Fibroblast of lung (primary cell): Measurements from ENCODE around the gene TAC3. TPM values are rescaled to one million over a fixed set of nuclear protein-coding genes. Genes with fewer than 3 reads are reported as not detected.
"Not testable (repeated sequence)": the region's sequence is repeated elsewhere in the genome, so short reads cannot be mapped to it uniquely, and the experiment has no call there.

Experiments
- DNase-seq, 2 donors: peaks; one replicate each; pipeline versions ENCODE4 v3.0.0 to v3.0.0-alpha.2; 2010; ENCODE audit warnings: low read depth in 2 of 2
- H2AFZ ChIP-seq: 2 replicates; pipeline ENCODE4 v1.5.1; 2012; ENCODE audit warnings: low read length, control low read depth, inconsistent platforms
- H3K27ac ChIP-seq: 2 replicates; pipeline ENCODE4 v1.5.1; 2011; ENCODE audit warnings: low read length, control low read depth; ENCODE audit not compliant: insufficient read depth
- H3K27me3 ChIP-seq: 2 replicates; pipeline ENCODE4 v1.5.1; 2011; ENCODE audit warnings: mild to moderate bottlenecking, low read length; ENCODE audit not compliant: control insufficient read depth, insufficient read depth
- H3K36me3 ChIP-seq: 2 replicates; pipeline ENCODE4 v1.5.1; 2011; ENCODE audit warnings: low read length; ENCODE audit not compliant: control insufficient read depth, insufficient read depth
- H3K4me1 ChIP-seq: 2 replicates; pipeline ENCODE4 v1.5.1; 2011; ENCODE audit warnings: low read length; ENCODE audit not compliant: control insufficient read depth, insufficient read depth; ENCODE audit errors: extremely low read depth
- H3K4me2 ChIP-seq: 2 replicates; pipeline ENCODE4 v1.5.1; 2011; ENCODE audit warnings: low read length, control low read depth; ENCODE audit not compliant: insufficient read depth; ENCODE audit errors: extremely low read depth
- H3K4me3 ChIP-seq, 4 experiments: fragments of 200-600 bp in 1 of 4; sonication (generic) in 1 of 4; replicated peaks in 1 of 4; 2 replicates each; pipeline ENCODE4 v1.5.1; 2011 to 2016; ENCODE audit warnings: low read length in 4 of 4, low read depth in 3 of 4, mild to moderate bottlenecking in 3 of 4, control low read depth in 2 of 4, inconsistent platforms in 1 of 4, mixed read lengths in 1 of 4; ENCODE audit not compliant: insufficient read depth in 1 of 4; ENCODE audit errors: control extremely low read depth in 1 of 4
- H3K79me2 ChIP-seq: 2 replicates; pipeline ENCODE4 v1.5.1; 2012; ENCODE audit warnings: mild to moderate bottlenecking, low read length, inconsistent platforms; ENCODE audit not compliant: control insufficient read depth, insufficient read depth
- H3K9ac ChIP-seq: 2 replicates; pipeline ENCODE4 v1.5.1; 2011; ENCODE audit warnings: mild to moderate bottlenecking, low read length, control low read depth; ENCODE audit not compliant: insufficient read depth
- H3K9me3 ChIP-seq: 2 replicates; pipeline ENCODE4 v1.5.1; 2012; ENCODE audit warnings: low read depth, low read length; ENCODE audit not compliant: control insufficient read depth, insufficient read depth
- H4K20me1 ChIP-seq: 2 replicates; pipeline ENCODE4 v1.5.1; 2011; ENCODE audit warnings: low read length; ENCODE audit not compliant: control insufficient read depth, insufficient read depth; ENCODE audit errors: extremely low read depth
- polyA plus RNA-seq, 2 donors: library from polyadenylated mRNA; depleted of rRNA in 1 of 2; stranded (reverse) in 1 of 2; unstranded in 1 of 2; fragments of >200 nt; gene quantifications; 2 replicates each; pipeline ENCODE4 v1.2.1, GENCODE V29; 2011 to 2012; ENCODE audit warnings: missing spikeins in 1 of 2
- total RNA-seq: library from RNA; depleted of rRNA; stranded (reverse); fragments of >200 nt; gene quantifications from 2 replicates; pipeline ENCODE4 v1.2.1, GENCODE V29; 2014

TAC3 gene
- total and polyA plus RNA-seq, 2 donors (not counting 1 experiment from before 2014, with no cell fraction given): 0.17 to 0.36 TPM

DNA sequence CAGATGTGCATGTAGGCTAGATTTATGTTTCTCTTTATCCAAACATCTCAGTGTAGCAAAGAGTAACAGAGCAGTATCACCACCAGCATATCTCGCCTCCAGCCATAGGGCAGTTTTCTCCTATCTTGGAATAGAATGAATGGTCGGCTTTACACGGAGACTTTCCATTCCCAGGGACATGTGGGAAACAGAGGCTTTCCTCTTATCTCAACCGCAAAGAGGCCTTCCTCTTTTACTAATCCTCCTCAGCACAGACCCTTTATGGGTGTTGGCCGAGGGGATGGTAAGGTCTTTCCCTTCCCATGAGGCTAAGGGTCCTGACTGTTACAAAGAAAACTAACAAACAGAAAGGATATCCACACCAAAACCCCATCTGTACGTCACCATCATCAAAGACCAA, 47.4 kb downstream of the TAC3 start:
- not testable (repeated sequence) for DNase-seq, H3K36me3 ChIP-seq, H3K79me2 ChIP-seq, H3K9ac ChIP-seq, H2AFZ ChIP-seq, H3K4me1 ChIP-seq, H3K27ac ChIP-seq, H4K20me1 ChIP-seq, H3K4me2 ChIP-seq, H3K4me3 ChIP-seq, H3K9me3 ChIP-seq, H3K27me3 ChIP-seq

DNA sequence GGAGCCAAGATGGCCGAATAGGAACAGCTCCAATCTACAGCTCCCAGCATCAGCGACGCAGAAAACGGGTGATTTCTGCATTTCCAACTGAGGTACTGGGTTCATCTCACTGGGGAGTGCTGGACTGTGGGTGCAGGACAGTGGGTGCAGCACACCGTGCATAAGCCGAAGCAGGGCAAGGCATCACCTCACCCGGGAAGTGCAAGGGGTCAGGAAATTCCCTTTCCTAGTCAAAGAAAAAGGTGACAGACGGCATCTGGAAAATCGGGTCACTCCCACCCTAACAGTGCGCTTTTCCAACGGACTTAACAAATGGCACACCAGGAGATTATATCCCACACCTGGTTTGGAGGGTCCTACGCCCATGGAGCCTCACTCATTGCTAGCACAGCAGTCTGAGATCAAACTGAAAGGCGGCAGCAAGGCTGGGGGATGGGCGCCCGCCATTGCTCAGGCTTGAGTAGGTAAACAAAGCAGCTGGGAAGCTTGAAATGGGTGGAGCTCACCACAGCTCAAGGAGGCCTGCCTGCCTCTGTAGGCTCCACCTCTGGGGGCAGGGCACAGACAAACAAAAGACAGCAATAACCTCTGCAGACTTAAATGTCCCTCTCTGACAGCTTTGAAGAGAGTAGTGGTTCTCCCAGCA, 50.2 kb downstream of the TAC3 start:
- H3K27ac ChIP-seq: not testable (repeated sequence)

DNA sequence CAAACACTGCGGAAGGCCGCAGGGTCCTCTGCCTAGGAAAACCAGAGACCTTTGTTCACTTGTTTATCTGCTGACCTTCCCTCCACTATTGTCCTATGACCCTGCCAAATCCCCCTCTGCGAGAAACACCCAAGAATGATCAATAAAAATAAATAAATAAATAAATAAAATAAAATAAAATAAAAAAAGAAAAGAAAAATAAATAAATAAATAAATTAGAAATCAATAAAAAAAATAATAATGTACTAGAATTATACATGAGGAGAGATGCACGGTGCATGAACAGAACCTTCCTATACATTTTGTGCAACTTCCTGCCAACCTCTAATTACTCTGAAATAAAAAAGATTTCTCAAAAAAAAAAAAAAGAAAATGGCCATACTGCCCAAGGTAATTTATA, 51.2 kb downstream of the TAC3 start:
- H4K20me1 ChIP-seq, H3K9ac ChIP-seq, H3K9me3 ChIP-seq, H3K4me1 ChIP-seq, H3K4me2 ChIP-seq, H3K27ac ChIP-seq, H3K27me3 ChIP-seq, DNase-seq, H2AFZ ChIP-seq, H3K4me3 ChIP-seq, H3K79me2 ChIP-seq, H3K36me3 ChIP-seq: not testable (repeated sequence)

More for the DNA sequence above, 50.2 kb downstream of the TAC3 start:
- H3K4me1 ChIP-seq, H3K27me3 ChIP-seq, H3K9ac ChIP-seq, H3K79me2 ChIP-seq, H3K9me3 ChIP-seq, H3K4me3 ChIP-seq, H2AFZ ChIP-seq, H3K36me3 ChIP-seq, DNase-seq, H4K20me1 ChIP-seq, H3K4me2 ChIP-seq: not testable (repeated sequence)

- H3K9me3 ChIP-seq, H4K20me1 ChIP-seq, DNase-seq, H3K79me2 ChIP-seq, H3K27ac ChIP-seq, H3K4me1 ChIP-seq, H3K9ac ChIP-seq, H2AFZ ChIP-seq, H3K4me3 ChIP-seq, H3K36me3 ChIP-seq, H3K27me3 ChIP-seq, H3K4me2 ChIP-seq: not testable (repeated sequence)
Observed at GRCh38 chr12:56963557-56963956, 52.8 kb downstream of the TAC3 start.

- not testable (repeated sequence) for H2AFZ ChIP-seq, H3K4me1 ChIP-seq, H3K27me3 ChIP-seq, H3K4me3 ChIP-seq, H3K9me3 ChIP-seq, H4K20me1 ChIP-seq, H3K79me2 ChIP-seq, H3K4me2 ChIP-seq, H3K27ac ChIP-seq, H3K9ac ChIP-seq, DNase-seq, H3K36me3 ChIP-seq
Observed at GRCh38 chr12:56962247-56962646, 54.1 kb downstream of the TAC3 start.

Other genes starting within 250 kb of the TAC3 start
- gene SDR9C7, start 82.1 kb downstream of the TAC3 start, total RNA-seq: not detected in 2 replicates
- not detected in 2 replicates for gene SDR9C7, start 82.1 kb downstream of the TAC3 start, polyA plus RNA-seq
- 0.17 and 0.26 TPM in 2 replicates for gene RDH16, start 58.9 kb downstream of the TAC3 start, total RNA-seq
- 0.02 TPM in 1 of 2 replicates, not detected in the other for gene RDH16, start 58.9 kb downstream of the TAC3 start, polyA plus RNA-seq
- gene ZBTB39, start 10.0 kb downstream of the TAC3 start, total RNA-seq: 3.8 and 4.1 TPM in 2 replicates
- gene ZBTB39, start 10.0 kb downstream of the TAC3 start, polyA plus RNA-seq: 3.2 and 3.9 TPM in 2 replicates
- gene MYO1A, start 33.6 kb upstream of the TAC3 start, total RNA-seq: 0.17 and 0.26 TPM in 2 replicates
- 0.01 TPM in 1 of 2 replicates, not detected in the other for gene MYO1A, start 33.6 kb upstream of the TAC3 start, polyA plus RNA-seq
- 7.7 and 8.4 TPM in 2 replicates for gene NEMP1, start 62.3 kb upstream of the TAC3 start, total RNA-seq
- 11.1 and 17.6 TPM in 2 replicates for gene NEMP1, start 62.3 kb upstream of the TAC3 start, polyA plus RNA-seq
- gene NAB2, start 72.6 kb upstream of the TAC3 start, total RNA-seq: 39.6 and 62.7 TPM in 2 replicates
- 31.3 and 34.6 TPM in 2 replicates for gene NAB2, start 72.6 kb upstream of the TAC3 start, polyA plus RNA-seq
- gene STAT6, start 94.8 kb upstream of the TAC3 start, total RNA-seq: 90.4 and 103 TPM in 2 replicates
- 116 and 123 TPM in 2 replicates for gene STAT6, start 94.8 kb upstream of the TAC3 start, polyA plus RNA-seq
- 377 and 464 TPM in 2 replicates for gene LRP1, start 112.0 kb upstream of the TAC3 start, total RNA-seq
- gene LRP1, start 112.0 kb upstream of the TAC3 start, polyA plus RNA-seq: 92.2 and 96.9 TPM in 2 replicates
- not detected in 2 replicates for gene LRP1-AS, start 131.1 kb upstream of the TAC3 start, total RNA-seq
- gene LRP1-AS, start 131.1 kb upstream of the TAC3 start, polyA plus RNA-seq: not detected in 2 replicates
- gene NXPH4, start 200.3 kb upstream of the TAC3 start, total RNA-seq: 0.50 and 1.0 TPM in 2 replicates
- gene NXPH4, start 200.3 kb upstream of the TAC3 start, polyA plus RNA-seq: 0.30 and 1.9 TPM in 2 replicates
- 358 and 380 TPM in 2 replicates for gene SHMT2, start 213.2 kb upstream of the TAC3 start, total RNA-seq
- 139 and 154 TPM in 2 replicates for gene SHMT2, start 213.2 kb upstream of the TAC3 start, polyA plus RNA-seq
- 0.26 and 0.33 TPM in 2 replicates for gene STAC3, start 234.7 kb upstream of the TAC3 start, total RNA-seq
- gene STAC3, start 234.7 kb upstream of the TAC3 start, polyA plus RNA-seq: 0.18 and 0.33 TPM in 2 replicates